Natural killer cell (primary cell): ENCODE results near the gene FRAS1. TPM values are rescaled to one million over a fixed set of nuclear protein-coding genes. Genes with fewer than 3 reads are reported as not detected.
"Not testable (repeated sequence)": the region's sequence is repeated elsewhere in the genome, so short reads cannot be mapped to it uniquely, and the experiment has no call there.

Source experiments
- ATAC-seq, 3 donors: fragments of 150-1000 bp in 2 of 3; fragments of 200-7000 bp in 1 of 3; cut with Tn5 transposase; 1 replicate in 1 of 3; 2 replicates in 2 of 3; pipeline ENCODE4 v1.10.0; 2021; ENCODE audit warnings: mild to moderate bottlenecking in 2 of 3, moderate library complexity in 2 of 3
- DNase-seq, 2 donors: peaks; one replicate each; pipeline versions ENCODE4 v3.0.0 to v3.0.0-alpha.2; 2013 to 2021; ENCODE audit warnings: mixed read lengths in 1 of 2
- H3K27ac ChIP-seq: one replicate; pipeline ENCODE4 v1.5.1; 2013; ENCODE audit warnings: mild to moderate bottlenecking, low read length
- H3K27me3 ChIP-seq: one replicate; pipeline ENCODE4 v1.6.1; 2013; ENCODE audit warnings: low read length; ENCODE audit not compliant: control insufficient read depth, insufficient read depth
- H3K36me3 ChIP-seq: one replicate; pipeline ENCODE4 v1.6.1; 2013; ENCODE audit warnings: low read length; ENCODE audit not compliant: control insufficient read depth, insufficient read depth
- H3K4me1 ChIP-seq: one replicate; pipeline ENCODE4 v1.6.1; 2013; ENCODE audit warnings: low read length; ENCODE audit not compliant: control insufficient read depth, insufficient read depth
- H3K4me3 ChIP-seq: one replicate; pipeline ENCODE4 v1.5.1; 2013; ENCODE audit warnings: low read length
- H3K9me3 ChIP-seq: one replicate; pipeline ENCODE4 v1.6.1; 2013; ENCODE audit warnings: low read length; ENCODE audit not compliant: control insufficient read depth, insufficient read depth
- H3K27ac Mint-ChIP-seq, 2 donors: one replicate each; pipeline ENCODE4 v1.8.0; 2022; ENCODE audit warnings: mild to moderate bottlenecking in 2 of 2, mixed read lengths in 2 of 2, moderate library complexity in 1 of 2
- H3K27me3 Mint-ChIP-seq, 2 donors: one replicate each; pipeline ENCODE4 v1.8.0; 2022; ENCODE audit warnings: low read depth in 2 of 2, mixed read lengths in 2 of 2
- H3K36me3 Mint-ChIP-seq: one replicate; pipeline ENCODE4 v1.8.0; 2022; ENCODE audit warnings: mixed read lengths
- H3K4me1 Mint-ChIP-seq, 2 donors: one replicate each; pipeline ENCODE4 v1.8.0; 2022; ENCODE audit warnings: mixed read lengths in 2 of 2
- H3K4me3 Mint-ChIP-seq: one replicate; pipeline ENCODE4 v1.8.0; 2022; ENCODE audit warnings: mild to moderate bottlenecking, moderate library complexity, mixed read lengths
- H3K9me3 Mint-ChIP-seq, 2 donors: one replicate each; pipeline ENCODE4 v1.8.0; 2022; ENCODE audit warnings: mixed read lengths in 2 of 2
- CTCF ChIP-seq: fragments of 200-600 bp; IDR thresholded peaks from one replicate; pipeline ENCODE4 v1.8.0; 2022; ENCODE audit warnings: antibody characterized with exemption
- WGBS: methylation state at CpG from one replicate; pipeline ENCODE4 v1.1.7; 2013; ENCODE audit warnings: missing lambda C conversion rate; ENCODE audit not compliant: insufficient coverage; 5-methylcytosine and 5-hydroxymethylcytosine counted together
- intact Hi-C: fragments of 100-400 bp; cut with micrococcal nuclease; formaldehyde crosslinking; loops from one replicate; pipeline ENCODE4 v1.14.2; 2022
- total RNA-seq, 4 donors: library from RNA; stranded (reverse); fragments of 120-200 nt in 1 of 4; gene quantifications; one replicate each; pipeline versions ENCODE4 v1.2.3 to v1.2.4, GENCODE V29; 2013 to 2022

Gene FRAS1
- total RNA-seq, 3 donors from 2014 or later (not counting 1 experiment from before 2014, with no cell fraction given), result 0.15 to 0.31 TPM; not detected in 1

- H3K27me3 ChIP-seq, result no peaks in the 10 kb centered on the region
- no peaks in the 10 kb centered on the region for H3K36me3 Mint-ChIP-seq
- TF ChIP-seq CTCF, result no peak
- intact Hi-C loops, result no loop called here
- peaks cover 3% of the 10 kb centered on the region for H3K4me1 ChIP-seq
- no peaks in the 10 kb centered on the region for H3K9me3 ChIP-seq
- DNase-seq (no peak), ATAC-seq (no peak)
- H3K27ac Mint-ChIP-seq, result no peak overlapping the region
- no peaks in the 10 kb centered on the region for H3K36me3 ChIP-seq
- no peak overlapping the region for H3K27ac ChIP-seq
- peaks cover 5 to 13% of the 10 kb centered on the region in 2 donors for H3K4me1 Mint-ChIP-seq
- peaks cover 0 to 4% of the 10 kb centered on the region in 2 donors for H3K9me3 Mint-ChIP-seq
- H3K4me3 ChIP-seq, result no peak overlapping the region
- H3K4me3 Mint-ChIP-seq, result no peak overlapping the region
- WGBS, result 55% methylated on average over 5 of the region's 5 CpGs
- peaks cover 7 to 21% of the 10 kb centered on the region in 2 donors for H3K27me3 Mint-ChIP-seq
Observed at GRCh38 chr4:78265006-78265405, 207.9 kb downstream of the FRAS1 start.

GRCh38 chr4:78267790-78268189 is 210.7 kb downstream of the FRAS1 start:
- Histone ChIP-seq H3K36me3 (no peaks in the 10 kb centered on the region), H3K27ac (no peak overlapping the region), H3K4me3 (no peak overlapping the region), H3K4me1 (peaks cover 3% of the 10 kb centered on the region), H3K27me3 (no peaks in the 10 kb centered on the region), H3K9me3 (no peaks in the 10 kb centered on the region)
- WGBS, result 79% methylated on average over 4 of the region's 7 CpGs
- Mint-ChIP-seq H3K4me3 (no peak overlapping the region), H3K9me3 (no peaks in the 10 kb centered on the region), H3K27ac (no peak overlapping the region), H3K4me1 (peaks cover 5 to 13% of the 10 kb centered on the region in 2 donors), H3K36me3 (no peaks in the 10 kb centered on the region), H3K27me3 (peaks cover 3 to 13% of the 10 kb centered on the region in 2 donors)
- ATAC-seq (no peak), DNase-seq (no peak)
- intact Hi-C loops, result no loop called here
- TF ChIP-seq CTCF, result no peak

GRCh38 chr4:78268597-78268996 is 211.5 kb downstream of the FRAS1 start:
- intact Hi-C loops, result no loop called here
- Histone ChIP-seq H3K27me3 (no peaks in the 10 kb centered on the region), H3K36me3 (no peaks in the 10 kb centered on the region), H3K4me3 (no peak overlapping the region), H3K27ac (no peak overlapping the region), H3K9me3 (no peaks in the 10 kb centered on the region), H3K4me1 (peaks cover 3% of the 10 kb centered on the region)
- no peak overlapping the region for H3K4me3 Mint-ChIP-seq
- peaks cover 5 to 13% of the 10 kb centered on the region in 2 donors for H3K4me1 Mint-ChIP-seq
- TF ChIP-seq CTCF, result no peak
- no peaks in the 10 kb centered on the region for H3K36me3 Mint-ChIP-seq
- H3K9me3 Mint-ChIP-seq, result no peaks in the 10 kb centered on the region
- ATAC-seq (no peak), DNase-seq (no peak)
- peaks cover 3 to 5% of the 10 kb centered on the region in 2 donors for H3K27me3 Mint-ChIP-seq
- H3K27ac Mint-ChIP-seq, result no peak overlapping the region
- WGBS, result 93% methylated on average over 2 of the region's 2 CpGs

- H3K27ac Mint-ChIP-seq, H3K9me3 ChIP-seq, ATAC-seq, H3K9me3 Mint-ChIP-seq, H3K4me1 ChIP-seq, H3K4me3 Mint-ChIP-seq, H3K36me3 Mint-ChIP-seq, DNase-seq, intact Hi-C loops, H3K27ac ChIP-seq, H3K27me3 ChIP-seq, H3K4me3 ChIP-seq, H3K36me3 ChIP-seq: not testable (repeated sequence)
- peaks cover 9 to 12% of the 10 kb centered on the region in 2 donors for H3K27me3 Mint-ChIP-seq
- peaks cover 0 to 12% of the 10 kb centered on the region in 2 donors for H3K4me1 Mint-ChIP-seq
- 100% methylated on average over 2 of the region's 4 CpGs for WGBS
Observed at GRCh38 chr4:78275450-78275849, 218.3 kb downstream of the FRAS1 start.
